T-helper 2 cell treated with Interferon-gamma antibody and Interleukin-4, amounts not matched to agents 100 ng/mL and 5 ng/mL, for 36 hours (primary cell): ENCODE results near the gene HTRA1. TPM values are rescaled to one million over a fixed set of nuclear protein-coding genes. Genes with fewer than 3 reads are reported as not detected.

Source experiments
- intact Hi-C: fragments of 100-400 bp; cut with micrococcal nuclease; formaldehyde crosslinking; loops from one replicate; pipeline ENCODE4 v1.15.1; 2023
- total RNA-seq: library from RNA; stranded (reverse); gene quantifications from 2 replicates; pipeline ENCODE4 v1.2.3, GENCODE V29; 2022

HTRA1 gene
- total RNA-seq, 1 donor from 2014 or later, result not detected

DNA sequence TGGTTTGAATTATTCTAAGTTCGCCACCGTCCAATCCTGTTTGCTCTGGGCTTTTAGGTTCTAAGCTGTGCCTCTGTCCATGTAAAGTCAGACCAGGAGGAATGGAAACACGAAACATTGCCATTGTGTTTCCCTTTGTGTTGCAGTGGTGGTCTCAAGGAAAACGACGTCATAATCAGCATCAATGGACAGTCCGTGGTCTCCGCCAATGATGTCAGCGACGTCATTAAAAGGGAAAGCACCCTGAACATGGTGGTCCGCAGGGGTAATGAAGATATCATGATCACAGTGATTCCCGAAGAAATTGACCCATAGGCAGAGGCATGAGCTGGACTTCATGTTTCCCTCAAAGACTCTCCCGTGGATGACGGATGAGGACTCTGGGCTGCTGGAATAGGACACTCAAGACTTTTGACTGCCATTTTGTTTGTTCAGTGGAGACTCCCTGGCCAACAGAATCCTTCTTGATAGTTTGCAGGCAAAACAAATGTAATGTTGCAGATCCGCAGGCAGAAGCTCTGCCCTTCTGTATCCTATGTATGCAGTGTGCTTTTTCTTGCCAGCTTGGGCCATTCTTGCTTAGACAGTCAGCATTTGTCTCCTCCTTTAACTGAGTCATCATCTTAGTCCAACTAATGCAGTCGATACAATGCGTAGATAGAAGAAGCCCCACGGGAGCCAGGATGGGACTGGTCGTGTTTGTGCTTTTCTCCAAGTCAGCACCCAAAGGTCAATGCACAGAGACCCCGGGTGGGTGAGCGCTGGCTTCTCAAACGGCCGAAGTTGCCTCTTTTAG lies 52.9 kb downstream of the HTRA1 start:
- intact Hi-C loops, result no loop called here

DNA sequence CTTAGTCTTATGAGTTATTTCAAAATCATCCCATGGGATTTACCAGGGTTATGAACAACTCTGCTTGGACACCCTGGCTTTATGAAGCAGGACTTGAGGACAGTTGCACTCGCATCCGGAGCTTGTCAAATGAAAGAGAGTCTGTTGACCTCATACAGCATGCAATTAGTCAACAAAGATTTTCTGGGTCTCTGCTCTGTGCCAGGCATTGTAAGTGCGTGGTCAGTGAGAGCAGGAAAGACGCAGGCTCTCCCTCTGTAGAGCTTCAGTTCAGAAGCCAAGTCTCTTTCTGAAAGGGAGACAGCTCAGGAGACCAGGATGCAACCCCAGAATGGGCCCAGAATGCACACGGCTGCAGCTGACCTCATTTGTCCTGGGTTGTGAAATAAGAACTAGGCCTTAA lies 53.7 kb downstream of the HTRA1 start:
- intact Hi-C loops, result no loop called here

DNA sequence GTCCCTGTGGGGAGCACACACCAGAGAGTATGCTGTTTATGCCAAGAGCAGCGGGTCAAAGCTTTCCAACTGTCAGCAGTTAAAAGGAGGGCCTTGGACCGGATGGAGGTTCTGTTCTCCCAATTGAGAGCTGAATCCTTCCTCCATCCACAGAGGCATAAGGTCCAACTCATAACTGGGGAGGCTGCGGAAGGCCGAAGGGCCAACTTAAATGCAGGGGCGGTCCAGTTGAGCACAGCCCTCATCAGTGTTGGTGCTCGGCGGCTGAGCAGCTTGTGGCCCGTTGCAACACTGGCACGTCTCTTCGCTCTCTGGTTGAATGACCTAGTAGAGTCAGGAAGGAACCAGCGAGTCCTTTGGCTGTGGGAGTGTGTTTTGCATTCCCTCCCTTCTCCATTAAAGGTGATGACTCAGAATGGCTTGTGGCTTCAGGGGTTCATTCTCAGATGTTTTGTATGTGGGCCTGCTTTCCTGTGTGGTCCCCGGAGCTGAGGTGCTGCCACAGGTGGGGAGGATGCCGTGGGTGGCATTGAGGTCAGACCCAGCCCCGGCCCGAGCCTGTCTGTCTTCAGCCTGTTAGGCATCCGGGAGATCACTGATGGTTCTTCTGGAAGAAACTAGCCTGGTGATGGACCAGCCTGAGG lies 54.4 kb downstream of the HTRA1 start:
- intact Hi-C loops, result no loop called here

DNA sequence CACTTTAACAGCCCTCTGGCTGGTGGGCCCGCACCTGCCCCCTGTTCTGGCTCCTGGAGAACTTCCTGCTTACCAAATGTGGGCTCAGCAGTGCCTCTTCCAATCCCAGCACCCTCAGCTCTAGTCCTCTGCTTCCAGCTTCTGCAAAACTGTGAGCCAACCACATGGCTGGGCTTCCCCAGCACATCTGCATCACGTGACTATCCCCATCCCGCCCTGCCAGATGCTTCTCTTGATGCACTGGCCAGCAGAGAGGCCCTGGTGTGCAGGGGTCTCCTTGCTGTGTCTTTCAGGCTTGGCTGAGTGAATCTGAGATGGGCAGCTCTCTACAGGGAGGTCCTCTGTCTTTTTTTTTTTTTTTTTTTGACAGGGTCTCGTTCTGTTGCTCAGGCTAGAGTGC lies 55.4 kb downstream of the HTRA1 start:
- intact Hi-C loops, result no loop called here

DNA sequence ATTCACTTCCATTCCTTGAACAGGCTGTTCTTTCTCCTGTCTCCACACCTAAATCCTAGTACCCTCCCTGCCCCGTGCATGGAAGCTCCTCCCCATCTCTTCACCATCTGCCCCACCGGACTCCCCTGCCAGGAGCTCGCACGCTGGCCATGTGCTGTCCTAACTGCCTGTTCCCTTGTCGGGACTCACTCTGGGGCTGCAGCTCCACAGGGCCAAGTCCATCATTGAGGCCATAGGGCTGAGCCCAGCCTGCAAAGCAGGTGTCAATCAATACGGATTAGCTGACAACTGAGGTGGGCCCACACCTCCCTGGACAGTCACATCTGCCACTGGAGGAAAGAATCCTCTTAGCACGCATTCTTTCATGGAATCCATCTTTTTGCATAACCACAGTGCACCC lies 57.8 kb downstream of the HTRA1 start:
- intact Hi-C loops, result no loop called here

DNA sequence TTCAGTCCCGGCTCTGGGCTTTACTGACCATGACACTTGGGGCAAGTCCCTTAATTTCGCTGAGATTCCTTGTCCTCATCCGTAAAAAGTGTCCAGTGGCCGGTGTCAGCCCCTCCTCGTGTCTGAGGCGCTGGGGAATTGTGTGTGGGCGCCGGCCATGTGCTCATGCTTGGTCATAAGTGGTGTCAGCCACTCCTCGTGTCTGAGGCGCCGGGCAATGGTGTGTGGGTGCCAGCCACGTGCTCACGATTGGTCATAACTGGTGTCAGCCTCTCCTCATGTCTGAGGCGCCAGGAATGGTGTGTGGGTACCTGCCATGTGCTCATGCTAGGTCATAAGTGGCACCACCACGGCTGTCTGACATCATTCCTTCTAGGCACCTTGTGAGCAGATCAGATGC lies 58.5 kb downstream of the HTRA1 start:
- intact Hi-C loops, result no loop called here

DNA sequence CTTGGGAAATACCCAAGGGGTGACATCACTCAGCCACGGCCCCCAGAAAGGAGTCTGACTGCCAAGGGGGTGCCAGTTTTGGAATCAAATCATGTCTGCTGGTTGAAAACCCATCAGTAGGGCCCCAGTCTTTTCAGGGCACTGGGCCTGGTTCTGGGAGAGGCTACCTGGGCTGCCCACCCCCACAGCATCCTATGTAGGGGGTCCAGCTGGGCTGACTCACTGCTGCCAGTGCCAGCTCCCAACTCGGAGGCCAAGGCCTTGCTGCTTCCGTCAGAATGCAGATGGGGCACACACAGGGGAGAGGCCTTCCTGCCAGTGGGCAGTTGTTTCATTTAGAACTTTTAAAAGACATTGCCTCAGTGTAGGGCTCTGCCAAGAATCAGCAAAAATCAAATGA lies 59.7 kb downstream of the HTRA1 start:
- intact Hi-C loops, result no loop called here

DNA sequence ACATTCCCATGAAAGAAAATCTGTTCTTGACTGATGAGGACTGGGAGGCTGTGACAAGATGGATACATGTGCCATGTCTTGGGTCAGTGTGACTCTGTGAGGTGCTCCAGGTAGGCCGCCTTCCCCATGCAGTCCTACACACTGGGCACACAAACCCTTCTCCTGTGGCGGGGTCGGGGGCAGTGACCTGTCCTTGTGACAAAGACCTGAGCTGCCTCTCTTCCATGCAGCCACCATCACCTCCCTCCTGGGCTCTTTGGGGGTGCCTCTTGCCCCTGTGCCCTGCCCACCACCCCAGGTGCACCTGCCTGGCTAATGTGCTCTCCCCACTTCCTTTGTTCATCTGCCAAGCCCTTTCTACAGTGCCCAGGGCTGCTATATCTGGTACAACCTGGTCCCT lies 63.5 kb downstream of the HTRA1 start:
- intact Hi-C loops, result loop anchor here (5.0 kb wide), 1 partner anchor 42 kb away; no protein-coding TSS in a partner anchor

DNA sequence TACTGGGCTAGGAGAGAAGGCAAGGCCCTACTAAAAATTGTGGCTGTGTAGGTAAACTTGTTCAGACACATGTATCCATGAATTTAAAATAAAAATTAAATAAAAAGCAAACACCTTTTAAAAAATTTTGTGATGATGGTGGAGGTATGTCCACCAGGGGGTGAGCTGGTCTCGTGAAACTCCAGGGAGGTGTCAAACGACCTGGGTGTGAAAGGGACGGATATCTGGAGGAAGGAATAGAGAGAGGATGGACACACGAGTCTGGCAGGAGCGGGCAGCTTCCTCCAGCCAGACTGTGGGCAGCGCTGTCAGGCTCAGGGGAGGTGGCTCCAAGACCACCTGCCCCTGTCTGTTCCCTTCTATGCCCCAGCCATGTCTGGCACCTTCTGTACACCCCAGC lies 64.4 kb downstream of the HTRA1 start:
- intact Hi-C loops, result loop anchor here (5.0 kb wide), 1 partner anchor 42 kb away; no protein-coding TSS in a partner anchor

DNA sequence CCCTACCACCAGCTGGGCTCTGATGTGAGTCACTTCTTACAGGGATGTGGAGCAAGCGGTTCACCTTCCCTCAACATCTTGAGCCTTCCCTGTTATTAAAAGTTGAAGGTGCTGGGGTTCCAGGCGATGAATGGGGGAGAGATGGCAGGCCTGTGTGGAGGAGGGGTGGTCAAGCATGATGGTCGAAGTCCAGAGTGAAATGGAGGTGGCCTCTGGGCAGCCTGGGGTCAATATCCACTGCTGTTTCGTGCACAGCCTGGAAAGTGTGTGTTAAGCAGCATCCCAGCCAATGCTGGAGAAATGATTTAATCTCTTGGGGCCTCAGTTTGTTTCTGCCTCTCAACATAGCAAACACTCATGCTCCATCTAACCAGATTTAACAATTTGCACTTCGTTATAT lies 65.5 kb downstream of the HTRA1 start:
- intact Hi-C loops, result loop anchor here (5.0 kb wide), 1 partner anchor 40 kb away; no protein-coding TSS in a partner anchor

DNA sequence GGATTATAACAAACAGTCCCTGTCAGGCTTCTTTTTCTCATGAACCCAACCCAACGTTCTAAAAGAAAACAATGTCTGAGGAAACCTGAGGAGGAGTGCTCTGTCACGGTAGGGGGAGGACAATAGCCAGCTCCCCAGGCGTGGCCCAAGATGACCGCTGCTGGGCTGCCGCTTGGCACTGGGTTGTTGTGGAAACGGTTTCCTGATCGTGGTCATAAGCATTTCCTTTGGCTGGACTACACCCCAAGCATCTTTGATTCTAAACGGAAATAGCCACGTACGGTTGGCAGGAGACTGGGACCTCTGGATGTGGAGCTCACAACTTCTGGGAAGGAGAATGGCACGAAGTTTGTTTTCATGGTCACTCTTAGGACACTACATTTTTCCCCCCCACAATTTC lies 68.8 kb downstream of the HTRA1 start:
- intact Hi-C loops, result no loop called here

DNA sequence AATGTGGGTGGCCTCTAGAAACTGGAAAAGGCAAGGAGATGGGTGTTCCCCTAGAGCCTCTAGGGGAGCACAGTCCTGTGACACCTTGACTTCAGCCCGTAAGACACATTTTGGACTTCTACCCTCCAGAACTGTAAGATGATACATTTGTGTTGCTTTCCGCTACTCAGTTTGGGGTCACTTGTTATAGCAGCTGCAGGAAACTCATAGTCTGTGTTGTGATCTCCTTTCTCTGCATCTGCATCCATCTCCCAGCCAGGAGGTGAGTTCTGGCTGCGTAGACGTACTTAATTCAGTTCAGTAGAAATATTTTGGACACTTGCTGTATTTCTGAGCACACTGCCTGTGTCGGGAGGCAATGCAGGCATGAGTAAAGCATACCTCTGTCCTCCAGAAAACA lies 69.9 kb downstream of the HTRA1 start:
- intact Hi-C loops, result no loop called here

DNA sequence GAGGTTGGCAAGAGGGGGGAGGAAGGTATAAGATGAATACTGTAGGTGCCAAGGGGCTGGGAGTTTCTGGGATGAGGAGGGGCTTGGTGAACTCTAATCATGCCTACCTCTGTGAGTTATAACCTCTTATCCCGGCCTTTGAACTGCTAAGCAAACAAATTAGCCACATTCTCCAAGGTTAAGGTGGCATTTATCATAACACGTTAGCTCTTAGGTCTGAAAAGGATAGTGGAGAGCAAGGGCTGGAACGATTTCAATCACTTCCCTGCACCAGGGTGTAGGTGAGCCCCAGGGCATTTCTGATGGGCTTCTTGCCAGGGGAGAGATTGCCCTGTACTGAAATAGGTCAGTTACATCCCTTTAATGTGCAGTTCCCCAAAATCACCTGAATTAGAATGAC lies 70.6 kb downstream of the HTRA1 start:
- intact Hi-C loops, result no loop called here

DNA sequence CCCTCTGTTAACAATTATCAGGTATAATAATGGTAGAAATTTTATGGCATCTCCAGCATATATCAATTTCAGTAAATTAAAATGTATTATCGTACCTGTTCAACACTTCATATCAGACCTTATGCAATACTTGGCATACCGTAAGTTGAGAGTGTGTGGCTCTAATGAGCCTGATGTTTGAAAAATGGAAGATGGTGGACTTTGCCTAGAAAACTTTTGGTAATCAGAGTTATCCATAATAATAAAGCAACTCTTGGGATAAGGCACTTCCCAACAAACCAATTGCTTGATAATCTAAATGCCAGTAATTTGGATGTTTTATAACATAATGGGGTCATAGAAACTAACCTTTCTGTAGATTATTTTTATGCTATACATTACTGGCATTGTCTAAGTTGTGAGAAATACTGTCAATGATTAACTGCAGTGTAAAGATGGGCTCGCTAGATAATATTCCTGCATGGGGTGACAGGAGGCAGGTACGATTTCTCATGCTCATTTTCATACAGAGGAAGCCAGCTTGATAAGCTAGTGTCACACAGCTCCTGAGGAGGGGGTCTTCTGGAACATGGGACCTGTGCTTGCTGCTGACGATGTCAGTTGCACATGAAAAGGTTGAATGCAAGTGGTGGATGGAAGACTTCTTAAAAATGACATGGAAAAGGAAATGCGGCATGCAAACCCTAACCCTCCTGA lies 71.4 kb downstream of the HTRA1 start:
- intact Hi-C loops, result no loop called here

DNA sequence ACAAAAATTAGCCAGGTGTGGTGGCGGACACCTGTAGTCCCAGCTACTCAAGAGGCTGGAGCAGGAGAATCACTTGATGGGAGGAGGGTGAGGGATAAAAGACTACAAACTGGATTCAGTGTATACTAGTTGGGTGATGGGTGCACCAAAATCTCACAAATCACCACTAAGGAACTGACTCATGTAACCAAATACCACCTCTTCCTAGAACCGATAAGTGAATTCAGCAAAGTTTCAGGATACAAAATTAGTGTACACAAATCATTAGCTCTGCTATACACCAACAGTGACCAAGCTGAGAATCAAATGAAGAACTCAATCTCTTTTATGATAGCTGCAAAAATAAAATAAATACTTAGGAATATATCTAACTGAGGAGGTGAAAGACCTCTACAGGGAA lies 76.2 kb downstream of the HTRA1 start:
- intact Hi-C loops, result no loop called here

DNA sequence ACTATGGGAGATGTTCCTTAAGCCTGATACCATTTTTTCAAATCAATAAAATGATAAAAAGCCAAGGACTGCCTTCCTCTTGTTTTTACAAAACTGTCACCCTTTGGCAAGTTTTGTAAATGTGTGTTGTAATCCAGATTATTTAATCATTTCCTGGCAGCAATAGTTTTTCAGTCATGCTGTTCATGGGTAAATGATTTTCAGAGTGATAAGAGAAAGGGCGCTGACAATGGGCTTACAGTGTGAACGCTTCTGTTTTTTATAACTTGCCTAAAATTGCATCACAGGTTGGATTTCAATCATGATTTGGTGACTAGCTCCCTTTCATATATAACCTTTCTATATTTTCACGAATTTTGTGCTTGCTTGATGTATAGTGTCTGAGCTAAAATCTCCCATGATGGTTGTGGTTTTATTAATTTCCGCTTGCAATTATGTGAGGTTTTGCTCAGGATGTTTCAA lies 80.2 kb downstream of the HTRA1 start:
- intact Hi-C loops, result no loop called here

DNA sequence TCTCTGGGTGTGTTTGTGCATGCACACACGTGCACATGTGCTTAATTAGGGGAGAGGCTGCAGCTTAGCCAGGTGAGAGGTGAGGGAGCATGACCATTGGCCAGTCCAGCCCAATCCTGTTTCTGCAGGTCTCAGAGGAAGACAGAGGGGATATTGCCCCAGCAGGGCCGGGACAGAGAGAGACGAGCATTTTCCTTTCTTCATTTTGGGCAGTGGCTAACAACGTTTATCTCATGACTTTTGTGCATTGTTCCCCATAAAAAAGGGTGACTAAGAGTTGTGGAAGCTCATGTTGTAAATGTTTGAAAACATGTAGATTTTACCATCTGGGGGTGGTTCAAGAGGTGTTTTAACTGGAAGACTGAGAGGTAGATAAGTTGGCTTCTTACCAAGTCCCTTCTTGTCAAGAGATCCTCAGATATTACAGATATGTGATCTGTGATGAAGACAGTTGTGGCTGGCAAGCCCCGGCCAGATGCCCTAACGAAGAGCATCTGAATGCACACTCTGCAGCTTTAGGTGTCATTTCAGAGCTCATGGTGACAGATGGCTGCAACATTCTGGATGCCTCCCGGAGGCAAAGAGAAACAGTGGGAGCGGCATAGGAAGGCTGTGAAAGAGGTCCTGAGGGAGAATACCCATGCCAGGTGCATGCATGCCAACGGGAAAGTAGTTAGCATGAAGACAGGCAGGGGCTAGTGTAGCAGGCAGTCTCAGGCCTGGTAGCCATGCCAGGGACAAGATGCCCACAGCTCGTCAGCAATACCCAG lies 82.5 kb downstream of the HTRA1 start:
- intact Hi-C loops, result no loop called here

DNA sequence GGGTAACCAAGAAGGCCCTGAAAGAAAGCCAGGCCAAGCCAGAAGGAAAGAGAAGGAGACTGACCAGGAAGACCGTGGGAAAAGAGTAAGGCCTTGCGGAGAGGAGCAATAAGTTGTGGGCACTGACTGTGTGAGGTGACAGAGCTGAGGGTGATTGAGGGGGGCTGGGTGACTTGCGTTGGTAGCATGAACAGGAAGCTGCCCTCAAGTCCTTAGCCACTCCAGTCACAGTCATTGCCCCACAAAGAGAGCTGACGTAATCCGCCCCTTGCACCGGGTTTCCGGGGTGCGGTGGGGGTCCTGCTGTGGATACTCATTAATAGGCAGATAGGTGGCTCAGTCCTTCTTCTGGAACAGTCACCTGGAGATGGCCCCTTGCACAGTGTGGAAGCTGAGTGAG lies 83.1 kb downstream of the HTRA1 start:
- intact Hi-C loops, result no loop called here

DNA sequence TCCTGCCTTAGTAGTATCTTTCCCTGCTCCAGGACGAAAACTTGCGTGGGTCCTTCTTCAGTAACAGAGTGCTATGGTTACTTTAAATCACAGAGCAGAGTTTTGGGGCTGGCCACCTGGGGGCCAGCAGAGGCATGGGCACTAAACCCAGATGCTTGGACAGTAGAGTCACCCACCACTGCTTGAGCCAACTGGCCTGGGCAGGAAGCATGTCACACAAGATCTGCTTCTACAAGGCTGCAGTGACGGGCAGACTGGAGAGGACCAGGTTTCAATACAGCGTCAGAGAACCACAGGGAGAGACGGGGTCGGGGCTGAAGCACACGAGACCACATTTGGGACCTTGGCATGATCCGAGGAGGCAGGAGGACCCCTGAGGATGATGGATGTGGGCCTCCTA lies 84.9 kb downstream of the HTRA1 start:
- intact Hi-C loops, result no loop called here

DNA sequence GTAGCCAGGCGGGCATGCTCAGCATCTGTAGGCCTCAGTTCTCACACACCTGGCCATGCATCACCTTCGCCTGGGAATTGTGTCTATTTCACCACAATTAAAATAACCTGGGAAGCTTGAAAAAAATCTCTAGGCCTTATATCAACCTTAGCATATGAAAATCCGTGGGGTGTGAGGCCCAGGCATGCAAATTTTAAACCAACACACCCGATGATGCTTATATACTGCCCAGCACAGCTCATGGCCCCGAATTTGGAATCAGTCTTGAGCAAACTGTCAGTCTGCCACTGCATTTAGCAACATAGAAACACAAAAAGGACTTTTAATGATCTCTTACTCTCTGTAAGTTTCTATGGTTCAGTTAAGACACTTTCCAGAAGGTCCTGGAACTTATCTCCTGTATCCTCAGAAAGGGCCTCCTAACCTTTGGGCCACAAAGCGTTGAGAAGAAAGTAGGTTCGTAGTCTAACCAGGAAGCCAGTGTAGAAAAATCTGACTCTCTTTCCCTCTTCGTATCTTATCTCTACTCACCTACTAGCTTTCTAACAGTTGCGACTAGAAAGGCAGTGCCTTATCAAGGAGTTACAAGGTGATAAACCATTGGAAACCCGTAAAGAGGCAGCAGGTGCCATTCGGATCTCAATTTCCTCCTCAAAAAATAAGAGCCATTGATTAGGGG lies 87.2 kb downstream of the HTRA1 start:
- intact Hi-C loops, result no loop called here

DNA sequence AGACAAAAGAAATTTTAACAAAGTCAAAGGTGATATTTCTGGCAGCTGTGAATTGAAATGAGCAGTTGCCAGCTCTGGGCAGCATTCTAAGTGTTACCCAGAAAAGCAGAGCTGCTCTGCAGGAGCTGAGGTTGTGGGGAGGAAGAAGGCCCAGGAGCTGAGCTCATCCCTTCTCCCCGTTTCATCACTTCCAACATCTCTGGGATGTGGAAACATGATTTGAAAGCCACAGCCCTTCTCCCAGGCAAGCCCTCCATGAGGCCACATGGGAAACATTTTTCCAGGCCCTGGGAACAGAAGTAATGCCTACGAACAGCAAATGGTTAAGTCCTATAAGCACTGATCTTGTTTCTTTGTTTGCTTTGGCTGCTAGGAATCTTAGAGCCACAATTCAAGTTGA lies 88.3 kb downstream of the HTRA1 start:
- intact Hi-C loops, result no loop called here
